ENCODE data around the gene PLA2G4B.

DNA sequence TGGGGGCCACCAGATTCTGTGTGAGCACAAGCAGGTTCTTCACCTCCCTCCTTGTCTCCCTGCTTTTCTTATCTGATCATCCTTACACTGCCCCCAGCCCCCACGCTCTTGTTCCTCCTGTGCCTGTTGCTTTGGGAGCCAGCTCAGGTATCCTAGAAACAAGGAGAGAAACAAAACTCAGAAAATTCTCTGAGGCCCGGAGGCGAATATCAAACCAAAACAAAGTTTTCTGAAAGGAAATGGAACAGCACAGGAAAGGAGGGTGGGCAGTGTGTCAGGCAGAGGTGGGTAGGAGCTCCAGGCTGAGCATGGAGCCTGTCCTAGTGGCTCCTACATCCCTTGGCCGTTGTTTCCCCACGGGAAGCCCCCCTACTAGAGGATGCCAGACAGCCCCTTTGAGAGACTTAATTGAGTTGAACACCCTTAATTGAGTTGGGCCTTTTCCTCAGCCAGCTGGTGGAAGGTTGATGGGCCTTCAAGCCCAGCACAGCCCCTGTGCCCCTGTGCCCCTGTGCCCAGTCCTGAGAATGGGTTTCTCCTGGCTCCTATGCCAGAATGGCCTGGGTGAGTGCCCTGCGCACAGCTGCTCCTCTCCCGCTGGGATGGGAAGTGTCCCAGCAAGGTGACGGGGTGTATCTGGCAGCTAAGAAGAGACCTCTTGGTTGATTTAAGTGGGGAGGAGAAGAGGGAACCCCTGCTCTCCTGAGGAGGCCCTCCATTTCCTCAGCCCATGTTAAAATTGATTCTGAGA lies 33.6 kb upstream of the PLA2G4B start:
- TF ChIP-seq POLR2AphosphoS5 (IDR thresholded peaks at IDR 0.05) (no peak), POLR2A (IDR thresholded peaks at IDR 0.05) (no peak)
- TF ChIP-seq, protein P1, sequence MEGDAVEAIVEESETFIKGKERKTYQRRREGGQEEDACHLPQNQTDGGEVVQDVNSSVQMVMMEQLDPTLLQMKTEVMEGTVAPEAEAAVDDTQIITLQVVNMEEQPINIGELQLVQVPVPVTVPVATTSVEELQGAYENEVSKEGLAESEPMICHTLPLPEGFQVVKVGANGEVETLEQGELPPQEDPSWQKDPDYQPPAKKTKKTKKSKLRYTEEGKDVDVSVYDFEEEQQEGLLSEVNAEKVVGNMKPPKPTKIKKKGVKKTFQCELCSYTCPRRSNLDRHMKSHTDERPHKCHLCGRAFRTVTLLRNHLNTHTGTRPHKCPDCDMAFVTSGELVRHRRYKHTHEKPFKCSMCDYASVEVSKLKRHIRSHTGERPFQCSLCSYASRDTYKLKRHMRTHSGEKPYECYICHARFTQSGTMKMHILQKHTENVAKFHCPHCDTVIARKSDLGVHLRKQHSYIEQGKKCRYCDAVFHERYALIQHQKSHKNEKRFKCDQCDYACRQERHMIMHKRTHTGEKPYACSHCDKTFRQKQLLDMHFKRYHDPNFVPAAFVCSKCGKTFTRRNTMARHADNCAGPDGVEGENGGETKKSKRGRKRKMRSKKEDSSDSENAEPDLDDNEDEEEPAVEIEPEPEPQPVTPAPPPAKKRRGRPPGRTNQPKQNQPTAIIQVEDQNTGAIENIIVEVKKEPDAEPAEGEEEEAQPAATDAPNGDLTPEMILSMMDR (IDR thresholded peaks at IDR 0.05) = no peak

Data from prostate gland (tissue), 2 donors.